Panc1 (cell line): Measurements from ENCODE around the gene PRPF39.

ENCODE experiments used
- CTCF ChIP-seq: fragments of 450-650 bp; IDR thresholded peaks from 2 replicates; pipeline ENCODE4 v1.5.1; 2017; ENCODE audit warnings: mild to moderate bottlenecking
- POLR2AphosphoS5 ChIP-seq: IDR thresholded peaks from 2 replicates; pipeline ENCODE4 v1.6.1; 2012; ENCODE audit warnings: mild to moderate bottlenecking, low read depth, low read length, moderate library complexity
- REST ChIP-seq, 2 experiments: IDR thresholded peaks; 2 replicates each; pipeline ENCODE4 v1.6.1; 2011 to 2012; ENCODE audit warnings: low read depth in 2 of 2, control low read depth in 1 of 2, low read length in 1 of 2, mild to moderate bottlenecking in 1 of 2, moderate library complexity in 1 of 2; ENCODE audit not compliant: insufficient read depth in 1 of 2
- SIN3A ChIP-seq: IDR thresholded peaks from 2 replicates; pipeline ENCODE4 v1.6.1; 2012; ENCODE audit warnings: low read depth, mild to moderate bottlenecking, low read length, moderate library complexity, borderline replicate concordance; ENCODE audit not compliant: insufficient read depth
- TCF7L2 ChIP-seq: IDR thresholded peaks from 2 replicates; pipeline ENCODE4 v1.6.1; 2011; ENCODE audit warnings: mild to moderate bottlenecking, low read depth, low read length, inconsistent platforms

GRCh38 chr14:45084946-45085346 is 1.0 kb downstream of the PRPF39 start:
- TF ChIP-seq CTCF (no peak), TCF7L2 (no peak), POLR2AphosphoS5 (no peak), REST (IDR thresholded peaks at IDR 0.05; ENCODE audit: insufficient read depth in 1 of 2, low read depth in 2 of 2, low read length in 1 of 2) (no peak), SIN3A (no peak)
